PC-3 (cell line): ENCODE data around the gene RNF17. TPM values are rescaled to one million over a fixed set of nuclear protein-coding genes. Genes with fewer than 3 reads are reported as not detected.

Experiments used
- ATAC-seq: fragments of 200-7000 bp; cut with Tn5 transposase; 2 replicates; pipeline ENCODE4 v1.9.1; 2020; ENCODE audit warnings: mild to moderate bottlenecking, moderate library complexity
- BruUV-seq: library from RNA; stranded (reverse); fragments of 400-500 nt; replicated peaks from 2 replicates; lab custom pipeline; 2021; lab: Mats Ljungman, UMichigan
- CTCF ChIA-PET: fragments of 300-600 bp; sonication (Branson Sonifier 250); formaldehyde crosslinking; loops from one replicate; lab custom pipeline; 2022; ENCODE audit warnings: antibody characterized with exemption; lab: Charles Lee
- POLR2A ChIA-PET: fragments of 300-600 bp; sonication (Branson Sonifier 250); formaldehyde crosslinking; loops from one replicate; lab custom pipeline; 2022; ENCODE audit warnings: antibody characterized with exemption; ENCODE audit not compliant: unreplicated experiment; lab: Charles Lee
- DNase-seq: peaks from one replicate; pipeline ENCODE4 v3.0.0-alpha.2; 2015
- H2AFZ ChIP-seq: fragments of 300-600 bp; sonication (generic); 2 replicates; pipeline ENCODE4 v1.6.0; 2016; ENCODE audit warnings: antibody characterized with exemption, low read length
- H3F3A ChIP-seq: fragments of 300-600 bp; sonication (generic); one replicate; pipeline ENCODE4 v1.6.0; 2017; ENCODE audit warnings: antibody characterized with exemption, low read length, control low read depth, mild to moderate bottlenecking; ENCODE audit not compliant: unreplicated experiment
- H3K27ac ChIP-seq: fragments of 300-600 bp; sonication (generic); 2 replicates; pipeline ENCODE4 v1.5.1; 2016; ENCODE audit warnings: mild to moderate bottlenecking, low read length
- H3K27me3 ChIP-seq: fragments of 300-600 bp; sonication (generic); 2 replicates; pipeline ENCODE4 v1.6.1; 2016; ENCODE audit warnings: low read length, mixed read lengths
- H3K36me3 ChIP-seq: fragments of 300-600 bp; sonication (generic); 2 replicates; pipeline ENCODE4 v1.6.1; 2016; ENCODE audit warnings: low read depth, mixed run types, low read length, mixed read lengths
- H3K4me1 ChIP-seq: fragments of 300-600 bp; sonication (generic); 2 replicates; pipeline ENCODE4 v1.5.1; 2016; ENCODE audit warnings: low read length; ENCODE audit not compliant: insufficient read depth
- H3K4me2 ChIP-seq: fragments of 300-600 bp; sonication (generic); 2 replicates; pipeline ENCODE4 v1.6.0; 2016; ENCODE audit warnings: low read length
- H3K4me3 ChIP-seq: fragments of 300-600 bp; sonication (generic); 2 replicates; pipeline ENCODE4 v1.5.1; 2016; ENCODE audit warnings: mild to moderate bottlenecking, low read length, mixed read lengths
- H3K79me2 ChIP-seq: fragments of 300-600 bp; sonication (generic); 2 replicates; pipeline ENCODE4 v1.6.1; 2017; ENCODE audit warnings: low read length, mixed read lengths
- H3K9ac ChIP-seq: fragments of 300-600 bp; sonication (generic); 2 replicates; pipeline ENCODE4 v1.6.0; 2016; ENCODE audit warnings: mild to moderate bottlenecking, low read length
- H3K9me2 ChIP-seq: fragments of 300-600 bp; sonication (generic); replicated peaks from 2 replicates; pipeline ENCODE4 v1.6.1; 2016; ENCODE audit warnings: mixed run types, low read length, mixed read lengths
- H3K9me3 ChIP-seq: fragments of 300-600 bp; sonication (generic); 2 replicates; pipeline ENCODE4 v1.6.1; 2016; ENCODE audit warnings: low read length, mixed read lengths
- H4K20me1 ChIP-seq: fragments of 300-600 bp; sonication (generic); 2 replicates; pipeline ENCODE4 v1.6.1; 2016; ENCODE audit warnings: low read length, mixed read lengths
- CTCF ChIP-seq: fragments of 300-600 bp; sonication (generic); conservative IDR thresholded peaks from 2 replicates; pipeline ENCODE4 v1.5.1; 2017; ENCODE audit warnings: antibody characterized with exemption, low read depth, mild to moderate bottlenecking, low read length
- EZH2 ChIP-seq: fragments of 300-600 bp; sonication (generic); IDR thresholded peaks from one replicate; pipeline ENCODE4 v1.6.1; 2017; ENCODE audit warnings: antibody characterized with exemption, mild to moderate bottlenecking, low read length; ENCODE audit not compliant: unreplicated experiment
- EZH2phosphoT487 ChIP-seq: fragments of 300-600 bp; sonication (generic); IDR thresholded peaks from 2 replicates; pipeline ENCODE4 v1.6.1; 2018; ENCODE audit warnings: mild to moderate bottlenecking, antibody characterized with exemption, low read length, borderline replicate concordance
- intact Hi-C: fragments of 100-400 bp; cut with micrococcal nuclease; formaldehyde crosslinking; loops from 2 replicates; pipeline ENCODE4 v1.9.0; 2023
- total RNA-seq: library from RNA; depleted of rRNA; stranded (reverse); fragments of >200 nt; gene quantifications from 2 replicates; pipeline ENCODE4 v1.2.3, GENCODE V29; 2014

Gene RNF17
- total RNA-seq, 1 experiment from 2014 or later: not detected

GRCh38 chr13:24906268-24906667, 142.3 kb downstream of the RNF17 start:
- H3K4me1 ChIP-seq: peaks cover 17% of the 10 kb centered on the region
- DNase-seq: no peak
- H3K4me3 ChIP-seq: no peak overlapping the region
- H3K9me3 ChIP-seq: no peaks in the 10 kb centered on the region
- no peaks in the 10 kb centered on the region for H3F3A ChIP-seq
- ATAC-seq: no peak
- H2AFZ ChIP-seq: no peak overlapping the region
- H4K20me1 ChIP-seq: no peaks in the 10 kb centered on the region
- no peak for TF ChIP-seq EZH2phosphoT487
- no peak for TF ChIP-seq CTCF
- no peak for TF ChIP-seq EZH2
- no peak overlapping the region for H3K9ac ChIP-seq
- peaks cover 31% of the 10 kb centered on the region; the same call in 1 of the 2 replicates for H3K36me3 ChIP-seq
- CTCF ChIA-PET: no interaction called here
- no TSS peak for BruUV-seq
- no peak overlapping the region for H3K27ac ChIP-seq
- POLR2A ChIA-PET: no interaction called here
- H3K9me2 ChIP-seq: no peaks in the 10 kb centered on the region
- intact Hi-C loops: no loop called here
- no peaks in the 10 kb centered on the region for H3K79me2 ChIP-seq
- H3K27me3 ChIP-seq: no peaks in the 10 kb centered on the region
- H3K4me2 ChIP-seq: no peak overlapping the region

DNA sequence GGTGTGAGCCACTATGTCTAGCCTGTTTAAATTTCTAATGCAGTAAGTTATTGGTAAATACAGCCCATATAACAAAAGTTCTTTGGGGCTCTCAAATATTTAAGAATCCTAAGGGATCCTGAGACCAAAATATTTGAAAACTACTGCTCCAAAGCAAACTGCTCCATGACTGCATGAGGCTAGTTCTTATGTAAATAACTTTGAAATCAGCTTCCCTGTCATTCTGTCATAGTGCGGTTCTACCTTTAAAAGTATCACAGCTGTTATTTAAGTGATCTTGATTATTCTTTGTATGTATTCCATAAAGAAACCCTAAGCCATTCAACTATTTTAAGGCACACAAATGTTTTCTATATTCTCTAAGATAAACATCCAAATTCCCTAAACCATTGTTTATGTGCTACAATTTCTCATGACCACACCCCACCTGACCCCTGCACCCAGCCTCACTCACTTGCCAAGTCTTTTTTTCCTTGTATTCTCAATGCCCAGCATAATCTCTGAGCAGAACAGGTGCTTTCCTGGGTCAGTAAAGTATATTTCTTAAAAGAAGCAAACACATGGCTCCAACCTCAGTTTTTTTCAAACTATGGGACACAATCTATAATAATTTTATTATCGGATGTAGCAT, 146.6 kb downstream of the RNF17 start:
- intact Hi-C loops: no loop called here
- ChIA-PET POLR2A (no interaction called here), CTCF (no interaction called here)
- H3K9me2 ChIP-seq: no peaks in the 10 kb centered on the region
- H3K4me2 ChIP-seq: peak overlapping the region; percentile 40
- peak; percentile 57 for ATAC-seq
- no peaks in the 10 kb centered on the region for H4K20me1 ChIP-seq
- no TSS peak for BruUV-seq
- DNase-seq: no peak
- H3K4me1 ChIP-seq: peaks cover 17% of the 10 kb centered on the region
- H3K36me3 ChIP-seq: peaks cover 22% of the 10 kb centered on the region; the same call in 1 of the 2 replicates
- H3F3A ChIP-seq: no peaks in the 10 kb centered on the region
- H3K79me2 ChIP-seq: peaks cover 18% of the 10 kb centered on the region
- no peaks in the 10 kb centered on the region for H3K27me3 ChIP-seq
- H3K27ac ChIP-seq: peak overlapping the region; percentile 64
- no peak overlapping the region for H2AFZ ChIP-seq
- no peak overlapping the region for H3K4me3 ChIP-seq
- TF ChIP-seq EZH2phosphoT487 (no peak), CTCF (no peak), EZH2 (no peak)
- no peaks in the 10 kb centered on the region for H3K9me3 ChIP-seq
- no peak overlapping the region for H3K9ac ChIP-seq

GRCh38 chr13:24911133-24911908, 147.4 kb downstream of the RNF17 start:
- H3K79me2 ChIP-seq: peaks cover 25% of the 10 kb centered on the region
- H3K27ac ChIP-seq: peak overlapping the region; percentile 64
- peaks cover 15% of the 10 kb centered on the region; the same call in 1 of the 2 replicates for H3K36me3 ChIP-seq
- no peaks in the 10 kb centered on the region for H4K20me1 ChIP-seq
- TF ChIP-seq EZH2phosphoT487: no peak
- no peaks in the 10 kb centered on the region for H3K9me2 ChIP-seq
- peak overlapping the region; percentile 40; the same call in 1 of the 2 replicates for H3K4me2 ChIP-seq
- H3K27me3 ChIP-seq: no peaks in the 10 kb centered on the region
- H3K4me1 ChIP-seq: peaks cover 17% of the 10 kb centered on the region
- H3F3A ChIP-seq: no peaks in the 10 kb centered on the region
- no peaks in the 10 kb centered on the region for H3K9me3 ChIP-seq
- ATAC-seq (peak; percentile 96), DNase-seq (peak; percentile 91)
- intact Hi-C loops: no loop called here
- ChIA-PET POLR2A (no interaction called here), CTCF (interaction anchor here (0.6 kb wide), 1 partner anchor 11 kb away, joined by 3 read pairs; a partner anchor contains a TSS)
- no peak overlapping the region for H3K4me3 ChIP-seq
- no peak overlapping the region for H2AFZ ChIP-seq
- BruUV-seq: no TSS peak
- no peak overlapping the region for H3K9ac ChIP-seq
